Fibroblast of mammary gland (primary cell): ENCODE data around the gene PPP2R2C.

Experiments
- DNase-seq: peaks from one replicate; pipeline ENCODE4 v3.0.0-alpha.2; 2010; ENCODE audit warnings: low read depth
- H3K4me3 ChIP-seq: 2 replicates; pipeline ENCODE4 v1.5.1; 2011; ENCODE audit warnings: low read depth, mild to moderate bottlenecking, low read length, moderate library complexity; ENCODE audit not compliant: control insufficient read depth
- TF ChIP-seq, protein P1 (sequence below): conservative IDR thresholded peaks from 2 replicates; pipeline ENCODE4 v1.5.1; 2011; ENCODE audit warnings: low read depth, low read length, inconsistent platforms; ENCODE audit not compliant: control insufficient read depth, insufficient read depth

Gene PPP2R2C

DNA sequence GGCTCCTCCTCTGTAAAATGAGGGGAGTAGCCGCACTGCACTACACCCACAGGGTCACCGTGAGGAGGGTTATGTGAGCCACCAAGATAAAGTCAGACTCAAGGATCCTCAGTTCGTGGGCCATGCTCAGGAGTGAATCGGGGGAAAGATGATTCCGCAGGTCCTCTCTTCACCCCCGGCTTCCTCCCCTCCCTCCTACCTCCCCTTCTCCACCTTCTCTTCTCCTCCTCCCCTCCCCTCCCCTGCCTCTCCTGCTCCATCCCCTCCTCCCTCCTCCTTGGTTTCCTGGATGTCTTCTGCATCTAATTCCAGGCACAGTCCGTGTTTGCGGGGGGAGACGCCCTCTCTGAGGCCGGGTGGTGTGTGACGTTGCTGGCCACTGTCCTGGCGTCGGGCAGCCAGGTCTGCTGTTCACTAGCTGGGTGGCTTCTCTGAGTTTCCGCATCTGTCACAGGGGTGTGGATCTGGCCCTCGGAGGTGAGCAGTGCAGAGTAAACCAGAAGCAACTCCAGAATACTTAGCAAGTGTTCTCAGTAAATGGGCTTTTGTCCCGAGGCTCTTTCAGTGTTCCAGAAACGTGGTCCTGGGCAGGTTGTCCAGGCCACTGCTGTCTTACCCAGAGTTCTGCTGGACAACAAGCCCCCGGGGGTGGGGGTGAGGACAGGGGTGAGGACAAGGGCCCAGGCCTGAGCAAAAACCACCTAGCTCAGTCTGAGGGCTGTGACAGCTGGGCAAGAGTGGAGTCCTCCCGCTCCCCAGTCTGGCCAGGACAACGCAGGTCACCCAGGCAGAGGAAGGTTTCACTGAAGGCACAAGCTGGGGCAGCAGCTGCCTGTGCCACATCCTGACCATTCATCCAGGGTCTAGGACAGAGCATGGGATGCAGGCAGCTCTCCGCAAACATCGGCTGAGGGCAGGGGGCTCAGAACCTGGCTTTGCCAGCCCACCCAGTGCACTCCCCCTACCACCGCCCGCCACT lies 92.4 kb downstream of the PPP2R2C start:
- DNase-seq = no peak
- TF ChIP-seq, protein P1, sequence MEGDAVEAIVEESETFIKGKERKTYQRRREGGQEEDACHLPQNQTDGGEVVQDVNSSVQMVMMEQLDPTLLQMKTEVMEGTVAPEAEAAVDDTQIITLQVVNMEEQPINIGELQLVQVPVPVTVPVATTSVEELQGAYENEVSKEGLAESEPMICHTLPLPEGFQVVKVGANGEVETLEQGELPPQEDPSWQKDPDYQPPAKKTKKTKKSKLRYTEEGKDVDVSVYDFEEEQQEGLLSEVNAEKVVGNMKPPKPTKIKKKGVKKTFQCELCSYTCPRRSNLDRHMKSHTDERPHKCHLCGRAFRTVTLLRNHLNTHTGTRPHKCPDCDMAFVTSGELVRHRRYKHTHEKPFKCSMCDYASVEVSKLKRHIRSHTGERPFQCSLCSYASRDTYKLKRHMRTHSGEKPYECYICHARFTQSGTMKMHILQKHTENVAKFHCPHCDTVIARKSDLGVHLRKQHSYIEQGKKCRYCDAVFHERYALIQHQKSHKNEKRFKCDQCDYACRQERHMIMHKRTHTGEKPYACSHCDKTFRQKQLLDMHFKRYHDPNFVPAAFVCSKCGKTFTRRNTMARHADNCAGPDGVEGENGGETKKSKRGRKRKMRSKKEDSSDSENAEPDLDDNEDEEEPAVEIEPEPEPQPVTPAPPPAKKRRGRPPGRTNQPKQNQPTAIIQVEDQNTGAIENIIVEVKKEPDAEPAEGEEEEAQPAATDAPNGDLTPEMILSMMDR = no peak
- H3K4me3 ChIP-seq = no peak overlapping the region

DNA sequence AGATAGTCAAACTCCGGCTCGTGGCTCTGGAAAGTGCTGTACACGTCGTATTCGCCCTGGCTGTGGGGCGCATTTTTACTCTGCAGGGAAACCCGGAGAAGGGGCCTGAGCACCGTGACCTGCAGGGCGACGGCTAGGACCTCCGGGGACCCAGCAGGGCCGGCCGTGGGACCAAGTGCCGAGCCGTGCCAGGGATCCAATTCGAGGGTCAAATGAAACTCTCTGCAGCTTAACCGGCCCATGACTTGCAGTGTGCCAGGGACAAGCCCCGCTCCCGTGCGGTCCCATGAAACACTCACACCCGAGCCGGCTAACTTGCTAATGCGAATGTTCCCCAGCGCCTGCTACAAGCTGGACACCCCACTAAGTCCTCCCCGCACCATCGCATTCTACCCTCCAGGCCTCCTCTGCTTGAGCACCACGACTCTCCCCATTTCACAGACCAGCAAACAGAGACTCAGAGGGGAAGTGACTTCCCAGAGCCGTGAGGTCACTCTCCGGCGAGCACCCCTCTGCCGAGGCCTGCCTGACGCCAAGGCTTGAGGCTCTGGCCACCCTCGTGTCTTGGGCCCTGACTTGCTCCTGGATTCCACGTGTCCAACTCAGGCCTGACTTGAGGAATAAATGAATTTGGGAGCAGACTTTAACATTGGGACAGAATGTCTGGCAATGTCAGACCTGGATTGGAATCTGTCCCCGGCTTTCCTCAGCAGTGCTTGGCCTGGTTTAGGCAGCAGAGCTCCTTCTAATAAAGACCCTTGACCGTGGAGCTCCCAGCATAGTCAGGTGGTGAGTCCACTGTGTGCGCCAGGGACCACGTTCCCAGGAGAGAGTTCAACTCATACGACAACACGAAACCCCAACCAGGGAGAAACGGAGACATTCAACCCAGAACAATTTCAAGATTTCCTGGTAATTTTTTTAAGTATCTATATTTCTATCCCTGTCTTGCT lies 93.6 kb downstream of the PPP2R2C start:
- TF ChIP-seq, protein P1 = no peak
- DNase-seq = no peak
- H3K4me3 ChIP-seq = no peak overlapping the region

DNA sequence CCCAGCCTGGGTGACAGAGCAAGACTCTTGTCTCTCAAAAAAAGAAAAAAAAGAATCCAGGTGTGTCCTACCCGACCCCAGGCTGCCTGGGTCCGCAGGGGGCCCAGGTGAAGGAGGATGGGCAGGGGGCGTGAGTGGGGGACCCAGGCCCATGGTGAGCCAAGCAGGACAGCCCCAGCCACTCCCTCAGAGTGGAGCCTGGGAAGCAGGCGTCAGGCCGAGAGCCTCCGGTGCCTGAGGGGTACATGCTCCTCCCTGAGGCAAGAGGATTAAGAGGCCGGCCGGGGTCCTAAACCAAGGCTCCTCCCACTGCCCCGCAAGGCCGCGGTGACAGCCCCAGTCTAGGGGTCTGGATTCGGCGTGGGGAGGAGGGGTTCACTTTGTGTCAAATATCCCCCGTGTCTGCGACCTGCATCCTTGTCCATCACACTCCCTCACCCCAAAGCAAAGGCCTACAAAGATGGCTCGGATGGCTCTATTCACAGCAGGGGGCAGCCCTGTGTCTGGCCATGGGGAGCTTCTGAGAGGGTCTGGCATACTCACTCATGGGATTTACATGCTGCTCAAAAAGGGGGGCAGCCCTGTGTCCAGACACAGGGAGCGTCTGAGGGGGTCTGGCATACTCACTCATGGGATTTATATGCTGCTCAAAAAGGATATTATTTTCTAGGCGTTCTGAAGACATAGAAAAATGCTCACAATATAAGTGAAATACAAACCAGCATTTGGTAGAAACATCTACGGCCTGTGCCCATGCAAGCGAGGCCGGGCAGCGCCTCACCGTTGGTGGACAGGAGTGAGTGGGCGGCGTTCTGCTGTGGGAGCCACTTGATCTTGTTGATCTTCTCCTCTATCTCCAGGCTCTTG lies 94.6 kb downstream of the PPP2R2C start:
- TF ChIP-seq, protein P1 = no peak
- no peak for DNase-seq
- H3K4me3 ChIP-seq = no peak overlapping the region

DNA sequence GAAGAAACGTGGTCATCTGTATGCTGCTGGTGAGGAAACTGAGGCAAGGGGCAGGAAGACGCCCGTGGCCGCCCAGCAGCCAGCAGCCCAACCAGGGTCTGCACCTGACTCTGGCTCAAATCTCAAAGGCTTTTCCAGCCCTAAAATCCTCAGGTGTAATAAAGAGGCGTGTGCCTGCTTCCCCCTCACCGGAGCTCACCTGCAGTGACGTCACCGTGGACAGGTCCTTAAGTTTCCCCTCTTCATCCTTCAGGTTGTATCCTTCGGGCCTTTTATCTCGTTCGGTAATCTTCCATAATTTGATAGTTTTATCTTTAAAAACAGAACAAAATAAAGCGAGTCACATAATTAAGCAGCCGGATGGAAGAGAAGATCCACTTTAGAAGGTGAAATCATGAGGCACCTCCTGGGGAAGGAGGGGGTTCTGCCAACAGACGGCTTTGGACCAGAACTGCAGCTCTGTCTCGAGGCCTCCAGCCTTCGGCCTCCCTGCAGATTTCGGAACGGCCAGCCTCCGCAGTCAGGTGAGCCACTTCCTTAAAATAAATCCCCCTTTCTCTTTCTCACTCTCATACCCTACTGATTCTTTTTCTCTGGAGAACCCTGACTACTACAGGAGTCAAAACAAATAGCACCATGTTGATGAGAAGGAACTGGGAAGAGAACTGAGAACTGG lies 96.7 kb downstream of the PPP2R2C start:
- DNase-seq = no peak
- TF ChIP-seq, protein P1 = no peak
- H3K4me3 ChIP-seq = no peak overlapping the region

DNA sequence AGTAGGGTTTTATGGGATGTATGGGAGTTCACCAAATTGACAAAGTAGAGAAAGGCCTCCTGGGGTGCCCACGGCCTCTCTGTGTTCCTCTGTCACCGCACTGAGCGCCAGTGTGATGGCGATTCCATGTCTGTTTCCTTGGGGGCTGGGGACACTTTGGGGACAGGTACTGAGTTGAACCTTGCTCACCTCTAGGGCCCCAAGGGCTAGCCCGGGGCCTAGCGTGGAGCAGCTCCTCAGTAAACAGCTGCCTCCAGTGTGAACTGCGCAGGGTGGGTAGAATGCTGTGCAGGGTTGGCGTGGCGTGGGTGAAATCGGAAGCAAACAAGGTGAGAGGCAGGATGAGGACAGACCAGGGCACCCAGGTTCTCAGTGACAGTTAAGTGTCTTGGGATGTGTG lies 97.8 kb downstream of the PPP2R2C start:
- TF ChIP-seq, protein P1 = no peak
- no peak overlapping the region for H3K4me3 ChIP-seq

More for the DNA sequence above, 97.8 kb downstream of the PPP2R2C start:
- no peak for DNase-seq
